GM21717 (cell line): ENCODE data around the gene FAM120AOS.

Experiments used
- ATAC-seq: cut with Tn5 transposase; IDR thresholded peaks from one replicate; pipeline ENCODE4 v1.9.1; 2021; ENCODE audit warnings: mild to moderate bottlenecking, moderate library complexity; ENCODE audit not compliant: unreplicated experiment

Gene FAM120AOS

GRCh38 chr9:93467462-93467861, 14.1 kb upstream of the FAM120AOS start:
- no peak for ATAC-seq

DNA sequence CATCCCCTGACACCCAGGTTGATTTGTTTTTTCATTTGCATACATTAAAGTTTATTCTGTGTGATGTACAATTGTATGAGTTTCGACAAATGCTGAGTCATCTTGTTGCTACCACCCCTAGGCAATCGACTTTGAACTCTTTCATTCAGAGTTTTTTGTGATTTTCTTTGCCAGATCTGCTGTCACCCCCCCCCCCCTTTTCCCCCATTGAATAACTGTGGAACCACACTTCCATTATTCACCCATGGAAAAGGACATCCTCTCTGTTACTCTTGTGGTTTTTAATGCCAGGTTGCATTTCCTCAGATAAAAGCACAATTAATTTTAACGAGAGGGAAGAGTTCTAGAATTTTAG, 13.7 kb upstream of the FAM120AOS start:
- no peak for ATAC-seq

- ATAC-seq: no peak
Measured at GRCh38 chr9:93466416-93467061, 13.2 kb upstream of the FAM120AOS start.

- ATAC-seq: no peak
Measured at GRCh38 chr9:93465855-93466254, 12.5 kb upstream of the FAM120AOS start.

- ATAC-seq: no peak
Measured at GRCh38 chr9:93464876-93465275, 11.5 kb upstream of the FAM120AOS start.

- ATAC-seq: no peak
Measured at GRCh38 chr9:93464395-93464794, 11.0 kb upstream of the FAM120AOS start.

- no peak for ATAC-seq
Measured at GRCh38 chr9:93463638-93464248, 10.4 kb upstream of the FAM120AOS start.

- no peak for ATAC-seq
Measured at GRCh38 chr9:93461821-93462220, 8.4 kb upstream of the FAM120AOS start.

GRCh38 chr9:93461414-93461743, 8.0 kb upstream of the FAM120AOS start:
- no peak for ATAC-seq

GRCh38 chr9:93460689-93461413, 7.5 kb upstream of the FAM120AOS start:
- no peak for ATAC-seq

DNA sequence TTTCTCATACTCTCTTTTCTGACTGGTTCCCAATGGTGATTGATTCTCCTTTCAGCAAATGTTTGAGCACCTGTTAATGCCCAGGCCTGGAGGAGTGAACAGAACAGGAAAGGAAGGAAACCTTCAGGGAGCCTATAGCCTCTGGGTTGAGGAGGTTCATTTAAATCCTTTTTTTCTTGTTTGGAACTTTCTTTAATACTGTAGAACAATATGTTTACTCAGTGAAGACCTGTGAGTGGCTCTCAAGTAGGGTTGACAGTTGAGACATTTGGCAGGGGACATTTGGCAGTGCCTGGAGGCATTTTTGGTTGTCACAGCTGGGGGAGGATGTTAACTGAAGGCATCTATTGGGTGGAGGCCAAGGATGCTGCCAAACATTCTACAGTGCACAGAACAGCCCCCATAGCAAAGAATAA, 6.1 kb upstream of the FAM120AOS start:
- ATAC-seq: no peak

GRCh38 chr9:93458712-93459111, 5.3 kb upstream of the FAM120AOS start:
- no peak for ATAC-seq

DNA sequence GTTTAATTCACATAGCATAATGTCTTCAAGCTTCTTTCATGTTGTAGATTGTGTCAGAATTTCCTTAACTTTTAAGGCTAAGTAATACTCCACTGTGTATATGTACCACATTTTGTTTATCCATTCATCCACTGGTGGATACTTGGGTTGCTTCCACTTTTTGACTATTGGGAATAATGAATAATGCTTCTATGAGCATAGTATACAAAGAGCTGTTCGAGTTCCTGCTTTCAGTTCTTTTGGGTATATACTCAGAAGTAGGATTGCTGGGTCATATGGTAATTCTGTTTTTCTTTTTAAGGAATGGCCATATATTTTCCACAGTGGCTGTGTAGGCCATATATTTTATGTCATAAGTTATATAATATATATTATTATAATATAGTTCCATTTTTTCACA, 3.6 kb upstream of the FAM120AOS start:
- ATAC-seq: no peak

- no peak for ATAC-seq
Measured at GRCh38 chr9:93456504-93456903, 3.1 kb upstream of the FAM120AOS start.

DNA sequence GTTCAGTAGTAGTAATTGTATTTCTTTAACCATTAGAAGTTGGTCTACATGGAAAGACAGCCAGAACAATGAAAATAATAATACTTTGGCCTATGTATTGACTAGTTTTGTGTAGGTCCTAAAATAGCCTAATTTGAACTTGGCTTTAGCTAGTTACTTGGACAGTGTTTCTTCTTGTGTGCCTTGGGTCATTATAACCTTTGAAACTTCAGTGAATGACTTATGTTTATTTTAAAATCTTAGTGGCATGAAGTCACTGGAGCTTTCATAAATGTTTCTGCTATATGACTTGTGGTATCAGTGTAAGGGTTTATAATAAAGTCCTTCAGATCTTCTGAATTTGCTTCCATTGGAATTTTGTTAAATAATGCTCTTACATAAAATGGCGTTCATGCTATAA, 2.6 kb upstream of the FAM120AOS start:
- no peak for ATAC-seq

- ATAC-seq: no peak
Measured at GRCh38 chr9:93452710-93453046, 703 bp downstream of the FAM120AOS start.

DNA sequence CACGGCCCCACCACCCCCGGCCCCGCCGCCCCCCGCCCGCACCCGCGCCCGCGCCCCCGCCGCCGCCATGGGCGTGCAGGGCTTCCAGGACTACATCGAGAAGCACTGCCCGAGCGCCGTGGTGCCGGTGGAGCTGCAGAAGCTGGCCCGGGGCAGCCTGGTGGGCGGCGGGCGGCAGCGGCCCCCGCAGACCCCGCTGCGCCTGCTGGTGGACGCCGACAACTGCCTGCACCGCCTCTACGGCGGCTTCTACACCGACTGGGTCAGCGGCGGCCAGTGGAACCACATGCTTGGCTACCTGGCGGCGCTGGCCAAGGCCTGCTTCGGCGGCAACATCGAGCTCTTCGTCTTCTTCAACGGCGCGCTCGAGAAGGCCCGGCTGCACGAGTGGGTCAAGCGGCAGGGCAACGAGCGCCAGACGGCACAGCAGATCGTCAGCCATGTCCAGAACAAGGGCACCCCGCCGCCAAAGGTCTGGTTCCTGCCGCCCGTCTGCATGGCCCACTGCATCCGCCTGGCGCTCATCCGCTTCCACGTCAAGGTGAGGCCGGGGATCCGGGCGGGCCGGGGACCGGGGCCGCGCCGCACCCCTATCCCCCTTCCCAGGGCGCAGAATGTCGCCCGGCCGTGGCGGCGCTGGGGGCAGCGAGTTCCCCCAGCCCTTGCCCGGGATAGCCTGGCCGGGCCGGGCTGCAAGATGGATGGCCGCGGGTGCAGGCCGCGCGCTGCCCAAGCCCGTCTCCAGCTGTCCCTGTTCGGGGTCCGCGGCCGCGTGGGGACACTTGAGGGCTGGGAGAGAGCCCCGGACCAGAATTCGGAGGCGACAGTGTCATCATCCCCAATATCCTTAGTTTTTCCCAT, 1.3 kb downstream of the FAM120AOS start:
- ATAC-seq: no peak

DNA sequence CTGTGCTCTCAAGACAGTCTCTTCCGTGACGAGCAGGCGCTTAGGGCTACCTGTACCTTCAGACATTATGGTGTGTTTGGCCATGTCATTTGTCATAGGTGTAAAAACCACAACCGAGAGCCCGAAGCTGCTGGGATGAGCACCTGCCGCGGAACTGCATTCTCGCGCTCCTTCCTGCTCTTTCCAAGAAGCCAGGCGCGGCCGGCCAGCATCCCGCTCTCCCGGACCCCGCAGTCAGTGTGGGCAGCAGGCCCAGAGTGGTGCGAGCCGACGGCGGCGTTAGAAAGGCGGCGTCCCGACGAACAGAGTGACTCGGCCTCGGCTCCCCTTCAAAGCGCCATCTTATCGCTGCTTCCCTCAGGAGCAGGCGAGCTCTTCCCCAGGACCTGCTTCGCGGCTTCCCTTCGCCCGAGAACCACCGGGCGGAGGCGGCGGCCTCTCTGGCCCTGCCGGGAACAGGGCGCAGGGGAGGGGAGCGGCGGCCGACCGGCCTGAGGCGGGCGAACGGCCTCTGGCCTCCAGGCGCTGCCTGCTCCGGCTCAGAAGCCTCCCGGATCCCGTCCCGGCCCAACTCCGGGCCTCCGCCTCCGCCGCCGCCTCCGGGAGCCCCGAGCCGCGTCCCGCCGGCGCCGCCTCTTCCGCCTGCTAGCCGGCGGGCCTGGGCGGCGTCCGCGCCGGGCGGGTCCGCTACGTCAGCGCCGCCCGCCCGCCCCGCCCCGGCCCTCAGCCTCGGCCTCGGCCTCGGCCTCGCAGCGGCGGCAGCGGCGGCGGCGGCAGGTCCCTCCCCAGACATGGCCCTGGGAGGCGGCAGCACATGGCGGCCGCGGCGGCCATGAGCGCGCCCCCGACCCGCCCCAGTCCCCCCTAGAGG, 2.2 kb downstream of the FAM120AOS start, which contains the start of gene FAM120A:
Gene FAM120A (plus strand): TSS at position 741 of the 871 bp plus-strand sequence. CDS start 231 bp downstream, outside the sequence.
- ATAC-seq: peak; percentile 57

- ATAC-seq: no peak
Measured at GRCh38 chr9:93447655-93448054, 5.7 kb downstream of the FAM120AOS start.

DNA sequence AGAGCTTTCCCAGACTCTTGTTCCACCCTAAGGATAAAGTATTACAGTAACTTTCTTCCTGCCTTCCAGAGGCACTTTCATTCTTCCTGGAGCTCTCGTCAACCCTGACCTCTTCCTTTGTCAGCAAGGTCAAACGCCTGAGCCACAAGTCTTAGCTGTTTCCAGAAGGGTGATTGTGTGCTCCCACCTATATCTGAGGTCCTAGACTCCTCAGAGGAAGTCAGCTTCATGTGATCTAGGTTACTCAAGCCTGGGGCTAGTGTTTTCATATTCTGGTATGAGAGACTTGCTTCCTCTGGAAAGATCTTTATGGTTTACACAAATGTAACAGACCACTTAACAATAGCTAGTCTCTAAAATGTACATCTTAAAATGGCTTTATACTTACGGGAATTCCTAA, 7.3 kb downstream of the FAM120AOS start:
- ATAC-seq: no peak
